ENCODE results near the gene R3HDM4.
"Not testable (repeated sequence)": the region's sequence is repeated elsewhere in the genome, so short reads cannot be mapped to it uniquely, and the experiment has no call there.

R3HDM4 gene

GRCh38 chr19:853014-853585, 59.9 kb downstream of the R3HDM4 start:
- DNase-seq = no peak

- DNase-seq = no peak
Observed at GRCh38 chr19:852136-853013, 60.6 kb downstream of the R3HDM4 start, which contains the start of gene ELANE. Gene ELANE, plus strand, starts transcription at chr19:852303. Its CDS starts 26 bp downstream, at chr19:852329.

DNA sequence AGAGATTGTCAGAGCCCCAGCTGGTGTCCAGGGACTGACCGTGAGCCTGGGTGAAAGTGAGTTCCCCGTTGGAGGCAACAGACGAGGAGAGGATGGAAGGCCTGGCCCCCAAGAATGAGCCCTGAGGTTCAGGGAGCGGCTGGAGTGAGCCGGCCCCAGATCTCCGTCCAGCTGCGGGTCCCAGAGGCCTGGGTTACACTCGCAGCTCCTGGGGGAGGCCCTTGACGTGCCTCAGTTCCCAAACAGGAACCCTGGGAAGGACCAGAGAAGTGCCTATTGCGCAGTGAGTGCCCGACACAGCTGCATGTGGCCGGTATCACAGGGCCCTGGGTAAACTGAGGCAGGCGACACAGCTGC, 62.1 kb downstream of the R3HDM4 start:
- no peak for DNase-seq

- no peak for DNase-seq
Observed at GRCh38 chr19:850221-850978, 62.6 kb downstream of the R3HDM4 start.

DNA sequence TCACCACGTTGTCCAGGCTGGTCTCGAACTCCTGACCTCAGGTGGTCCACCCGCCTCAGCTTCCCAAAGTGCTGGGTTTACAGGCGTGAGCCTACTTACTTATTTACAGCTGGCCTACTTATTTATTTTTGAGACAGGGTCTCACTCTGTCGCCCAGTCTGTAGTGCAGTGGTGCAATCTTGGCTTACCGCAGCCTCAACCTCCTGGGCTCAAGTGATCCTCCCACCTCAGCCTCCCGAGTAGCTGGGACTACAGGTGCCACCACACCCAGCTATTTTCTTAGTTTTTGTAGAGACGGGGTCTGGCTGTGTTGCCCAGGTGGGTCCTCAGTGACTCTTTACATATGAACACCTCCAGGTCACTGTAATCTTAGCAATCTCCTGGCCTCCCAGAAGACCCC, 63.8 kb downstream of the R3HDM4 start:
- not testable (repeated sequence) for DNase-seq

GRCh38 chr19:848386-848921, 64.6 kb downstream of the R3HDM4 start:
- DNase-seq = no peak
